HEK293 (cell line): ENCODE results near the gene TMEM120A.

Experiments used
- CTCF ChIA-PET: fragments of 350-600 bp; formaldehyde crosslinking; extraction: SDS; loops from one replicate; lab custom pipeline; 2021; ENCODE audit warnings: antibody characterized with exemption; lab: Yijun Ruan, JAX
- POLR2A ChIA-PET: fragments of 300-600 bp; formaldehyde crosslinking; extraction: SDS; loops from one replicate; lab custom pipeline; 2020; ENCODE audit warnings: antibody characterized with exemption, inconsistent platforms; lab: Yijun Ruan, JAX
- H3K27ac ChIP-seq: fragments of 200-500 bp; sonication (Bioruptor generic); 2 replicates; pipeline ENCODE4 v1.5.1; 2014; ENCODE audit warnings: low read depth, low read length, control low read depth, inconsistent platforms; ENCODE audit errors: extremely low read depth
- H3K36me3 ChIP-seq, 2 experiments: fragments of 200-500 bp in 1 of 2; sonication (Bioruptor generic) in 1 of 2; 1 replicate in 1 of 2; 2 replicates in 1 of 2; pipeline ENCODE4 v1.5.1; 2014 to 2017; ENCODE audit warnings: inconsistent platforms in 2 of 2, low read length in 2 of 2; ENCODE audit not compliant: control insufficient read depth in 2 of 2, insufficient read depth in 1 of 2
- H3K4me1 ChIP-seq: fragments of 200-500 bp; sonication (Bioruptor generic); 2 replicates; pipeline ENCODE4 v1.5.1; 2014; ENCODE audit warnings: mild to moderate bottlenecking, low read length, inconsistent platforms; ENCODE audit not compliant: control insufficient read depth, insufficient read depth
- H3K4me3 ChIP-seq: 2 replicates; pipeline ENCODE4 v1.5.1; 2011; ENCODE audit warnings: low read depth, mild to moderate bottlenecking, control low read depth, low read length, moderate library complexity
- H3K9me3 ChIP-seq: fragments of 200-500 bp; sonication (Bioruptor generic); 2 replicates; pipeline ENCODE4 v1.5.1; 2014; ENCODE audit warnings: low read depth, low read length, inconsistent platforms; ENCODE audit not compliant: control insufficient read depth, insufficient read depth
- GLI2 ChIP-seq: fragments of 450-650 bp; formaldehyde crosslinking; IDR thresholded peaks from 2 replicates; pipeline ENCODE4; 2017; ENCODE audit warnings: missing biosample characterization, missing genetic modification characterization, low read depth, borderline replicate concordance
- GLI4 ChIP-seq: fragments of 450-650 bp; formaldehyde crosslinking; IDR thresholded peaks from 2 replicates; pipeline ENCODE4 v1.5.1; 2016; ENCODE audit warnings: missing biosample characterization, missing genetic modification characterization
- OSR2 ChIP-seq: fragments of 450-650 bp; formaldehyde crosslinking; IDR thresholded peaks from 2 replicates; pipeline ENCODE4 v1.5.1; 2016; ENCODE audit warnings: missing biosample characterization, missing genetic modification characterization
- PATZ1 ChIP-seq: fragments of 450-650 bp; formaldehyde crosslinking; IDR thresholded peaks from 2 replicates; pipeline ENCODE4 v1.5.1; 2016; ENCODE audit warnings: missing biosample characterization, missing genetic modification characterization
- REPIN1 ChIP-seq: fragments of 450-650 bp; formaldehyde crosslinking; IDR thresholded peaks from 2 replicates; pipeline ENCODE4 v1.5.1; 2017; ENCODE audit warnings: missing biosample characterization, missing genetic modification characterization, low read depth
- SCRT2 ChIP-seq: fragments of 450-650 bp; formaldehyde crosslinking; IDR thresholded peaks from 2 replicates; pipeline ENCODE4 v1.5.1; 2016; ENCODE audit warnings: missing biosample characterization, missing genetic modification characterization
- ZIC2 ChIP-seq: fragments of 450-650 bp; formaldehyde crosslinking; IDR thresholded peaks from 2 replicates; pipeline ENCODE4 v1.5.1; 2016; ENCODE audit warnings: missing biosample characterization, missing genetic modification characterization
- ZNF114 ChIP-seq: fragments of 450-650 bp; formaldehyde crosslinking; IDR thresholded peaks from 2 replicates; pipeline ENCODE4 v1.5.0; 2017; ENCODE audit warnings: missing biosample characterization, missing genetic modification characterization
- ZNF24 ChIP-seq: fragments of 450-650 bp; formaldehyde crosslinking; IDR thresholded peaks from 2 replicates; pipeline ENCODE4 v1.5.1; 2016; ENCODE audit warnings: missing biosample characterization, missing genetic modification characterization
- ZNF302 ChIP-seq: fragments of 450-650 bp; formaldehyde crosslinking; IDR thresholded peaks from 2 replicates; pipeline ENCODE4 v1.5.1; 2016; ENCODE audit warnings: missing biosample characterization, missing genetic modification characterization, low read depth
- ZNF350 ChIP-seq: fragments of 450-650 bp; formaldehyde crosslinking; IDR thresholded peaks from 2 replicates; pipeline ENCODE4 v1.5.0; 2017; ENCODE audit warnings: missing biosample characterization, mild to moderate bottlenecking, missing genetic modification characterization
- ZNF394 ChIP-seq: fragments of 450-650 bp; formaldehyde crosslinking; IDR thresholded peaks from 2 replicates; pipeline ENCODE4 v1.5.1; 2016; ENCODE audit warnings: missing biosample characterization, missing genetic modification characterization, mild to moderate bottlenecking, moderate library complexity, borderline replicate concordance
- ZNF549 ChIP-seq: fragments of 450-650 bp; IDR thresholded peaks from 2 replicates; pipeline ENCODE4 v1.5.1; 2018; ENCODE audit warnings: missing biosample characterization, missing genetic modification characterization, mild to moderate bottlenecking, inconsistent platforms, moderate library complexity
- ZNF571 ChIP-seq: fragments of 450-650 bp; formaldehyde crosslinking; IDR thresholded peaks from 2 replicates; pipeline ENCODE4 v1.5.0; 2017; ENCODE audit warnings: missing biosample characterization, missing genetic modification characterization
- ZNF585B ChIP-seq: fragments of 450-650 bp; formaldehyde crosslinking; IDR thresholded peaks from 2 replicates; pipeline ENCODE4 v1.5.1; 2016; ENCODE audit warnings: missing biosample characterization, missing genetic modification characterization
- ZNF623 ChIP-seq: fragments of 450-650 bp; formaldehyde crosslinking; IDR thresholded peaks from 2 replicates; pipeline ENCODE4 v1.5.1; 2016; ENCODE audit warnings: missing biosample characterization, missing genetic modification characterization
- ZNF776 ChIP-seq: fragments of 450-650 bp; formaldehyde crosslinking; IDR thresholded peaks from 2 replicates; pipeline ENCODE4 v1.5.0; 2017; ENCODE audit warnings: missing biosample characterization, missing genetic modification characterization, borderline replicate concordance
- ZNF837 ChIP-seq: fragments of 450-650 bp; formaldehyde crosslinking; IDR thresholded peaks from 2 replicates; pipeline ENCODE4 v1.5.1; 2016; ENCODE audit warnings: missing biosample characterization, missing genetic modification characterization
- TF ChIP-seq, protein P1 (sequence below): fragments of 450-650 bp; formaldehyde crosslinking; IDR thresholded peaks from 2 replicates; pipeline ENCODE4 v1.5.1; 2016; ENCODE audit warnings: missing biosample characterization, missing genetic modification characterization
- TF ChIP-seq, protein P2 (sequence below): fragments of 450-650 bp; formaldehyde crosslinking; IDR thresholded peaks from 2 replicates; pipeline ENCODE4 v1.5.1; 2016; ENCODE audit warnings: missing biosample characterization, missing genetic modification characterization

TMEM120A gene

GRCh38 chr7:75950111-75950681 is 44.2 kb downstream of the TMEM120A start:
- peaks cover 4% of the 10 kb centered on the region in 2 experiments; a peak in 2 of 3 replicates for H3K36me3 ChIP-seq
- no peaks in the 10 kb centered on the region for H3K4me1 ChIP-seq
- H3K4me3 ChIP-seq: no peak overlapping the region
- ChIA-PET POLR2A (interaction anchor here (1.2 kb wide), 1 partner anchor 17 kb away, joined by 3 read pairs; no protein-coding TSS in a partner anchor), CTCF (no interaction called here)
- TF ChIP-seq REPIN1 (tag by site-specific recombination): no peak
- H3K27ac ChIP-seq: no peak overlapping the region
- H3K9me3 ChIP-seq: no peaks in the 10 kb centered on the region

DNA sequence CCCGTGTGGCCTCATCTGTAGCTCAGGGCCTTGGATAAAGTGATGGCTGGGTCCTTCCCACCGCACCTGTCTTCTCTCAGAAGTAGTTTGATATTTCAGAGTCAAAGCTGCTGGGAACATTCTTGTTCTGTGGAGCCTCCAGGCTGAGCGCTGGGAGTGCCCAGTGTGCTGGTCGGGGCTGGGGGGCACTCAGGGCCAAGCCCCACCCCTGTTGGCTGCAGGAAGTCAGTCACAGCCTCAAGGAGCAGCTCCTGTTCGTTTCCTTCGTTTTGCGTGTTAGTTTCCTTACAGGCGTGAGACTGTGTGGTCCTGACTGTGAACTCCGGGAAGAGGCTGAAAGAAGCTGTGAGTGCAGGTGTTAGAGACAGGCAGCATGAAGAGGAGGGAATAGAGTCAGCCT is 46.2 kb downstream of the TMEM120A start:
- POLR2A ChIA-PET: interaction anchor here (1.5 kb wide), 1 partner anchor 33 kb away, joined by 6 read pairs; no protein-coding TSS in a partner anchor
- no peak for TF ChIP-seq OSR2
- TF ChIP-seq ZNF837 (tag by site-specific recombination): no peak
- no peak for TF ChIP-seq PATZ1 (tag by site-specific recombination)
- no peak for TF ChIP-seq ZNF302 (tag by site-specific recombination)
- TF ChIP-seq, protein P1, sequence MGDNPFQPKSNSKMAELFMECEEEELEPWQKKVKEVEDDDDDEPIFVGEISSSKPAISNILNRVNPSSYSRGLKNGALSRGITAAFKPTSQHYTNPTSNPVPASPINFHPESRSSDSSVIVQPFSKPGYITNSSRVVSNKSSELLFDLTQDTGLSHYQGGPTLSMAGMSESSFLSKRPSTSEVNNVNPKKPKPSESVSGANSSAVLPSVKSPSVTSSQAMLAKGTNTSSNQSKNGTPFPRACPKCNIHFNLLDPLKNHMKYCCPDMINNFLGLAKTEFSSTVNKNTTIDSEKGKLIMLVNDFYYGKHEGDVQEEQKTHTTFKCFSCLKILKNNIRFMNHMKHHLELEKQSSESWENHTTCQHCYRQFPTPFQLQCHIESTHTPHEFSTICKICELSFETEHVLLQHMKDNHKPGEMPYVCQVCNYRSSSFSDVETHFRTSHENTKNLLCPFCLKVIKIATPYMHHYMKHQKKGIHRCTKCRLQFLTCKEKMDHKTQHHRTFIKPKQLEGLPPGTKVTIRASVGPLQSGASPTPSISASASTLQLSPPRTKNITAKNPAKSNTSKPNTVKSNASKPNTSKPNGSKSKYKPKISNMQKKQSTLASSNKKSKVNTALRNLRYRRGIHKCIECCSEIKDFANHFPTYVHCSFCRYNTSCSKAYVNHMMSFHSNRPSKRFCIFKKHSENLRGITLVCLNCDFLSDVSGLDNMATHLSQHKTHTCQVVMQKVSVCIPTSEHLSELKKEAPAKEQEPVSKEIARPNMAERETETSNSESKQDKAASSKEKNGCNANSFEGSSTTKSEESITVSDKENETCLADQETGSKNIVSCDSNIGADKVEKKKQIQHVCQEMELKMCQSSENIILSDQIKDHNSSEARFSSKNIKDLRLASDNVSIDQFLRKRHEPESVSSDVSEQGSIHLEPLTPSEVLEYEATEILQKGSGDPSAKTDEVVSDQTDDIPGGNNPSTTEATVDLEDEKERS (tag by site-specific recombination): no peak
- TF ChIP-seq ZNF350 (tag by site-specific recombination): no peak
- no peak for TF ChIP-seq GLI2
- TF ChIP-seq ZNF24: no peak
- TF ChIP-seq, protein P2, sequence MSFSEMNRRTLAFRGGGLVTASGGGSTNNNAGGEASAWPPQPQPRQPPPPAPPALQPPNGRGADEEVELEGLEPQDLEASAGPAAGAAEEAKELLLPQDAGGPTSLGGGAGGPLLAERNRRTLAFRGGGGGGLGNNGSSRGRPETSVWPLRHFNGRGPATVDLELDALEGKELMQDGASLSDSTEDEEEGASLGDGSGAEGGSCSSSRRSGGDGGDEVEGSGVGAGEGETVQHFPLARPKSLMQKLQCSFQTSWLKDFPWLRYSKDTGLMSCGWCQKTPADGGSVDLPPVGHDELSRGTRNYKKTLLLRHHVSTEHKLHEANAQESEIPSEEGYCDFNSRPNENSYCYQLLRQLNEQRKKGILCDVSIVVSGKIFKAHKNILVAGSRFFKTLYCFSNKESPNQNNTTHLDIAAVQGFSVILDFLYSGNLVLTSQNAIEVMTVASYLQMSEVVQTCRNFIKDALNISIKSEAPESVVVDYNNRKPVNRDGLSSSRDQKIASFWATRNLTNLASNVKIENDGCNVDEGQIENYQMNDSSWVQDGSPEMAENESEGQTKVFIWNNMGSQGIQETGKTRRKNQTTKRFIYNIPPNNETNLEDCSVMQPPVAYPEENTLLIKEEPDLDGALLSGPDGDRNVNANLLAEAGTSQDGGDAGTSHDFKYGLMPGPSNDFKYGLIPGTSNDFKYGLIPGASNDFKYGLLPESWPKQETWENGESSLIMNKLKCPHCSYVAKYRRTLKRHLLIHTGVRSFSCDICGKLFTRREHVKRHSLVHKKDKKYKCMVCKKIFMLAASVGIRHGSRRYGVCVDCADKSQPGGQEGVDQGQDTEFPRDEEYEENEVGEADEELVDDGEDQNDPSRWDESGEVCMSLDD (tag by site-specific recombination): no peak
- TF ChIP-seq, all 188 proteins: peak for 0
- H3K27ac ChIP-seq: no peak overlapping the region

DNA sequence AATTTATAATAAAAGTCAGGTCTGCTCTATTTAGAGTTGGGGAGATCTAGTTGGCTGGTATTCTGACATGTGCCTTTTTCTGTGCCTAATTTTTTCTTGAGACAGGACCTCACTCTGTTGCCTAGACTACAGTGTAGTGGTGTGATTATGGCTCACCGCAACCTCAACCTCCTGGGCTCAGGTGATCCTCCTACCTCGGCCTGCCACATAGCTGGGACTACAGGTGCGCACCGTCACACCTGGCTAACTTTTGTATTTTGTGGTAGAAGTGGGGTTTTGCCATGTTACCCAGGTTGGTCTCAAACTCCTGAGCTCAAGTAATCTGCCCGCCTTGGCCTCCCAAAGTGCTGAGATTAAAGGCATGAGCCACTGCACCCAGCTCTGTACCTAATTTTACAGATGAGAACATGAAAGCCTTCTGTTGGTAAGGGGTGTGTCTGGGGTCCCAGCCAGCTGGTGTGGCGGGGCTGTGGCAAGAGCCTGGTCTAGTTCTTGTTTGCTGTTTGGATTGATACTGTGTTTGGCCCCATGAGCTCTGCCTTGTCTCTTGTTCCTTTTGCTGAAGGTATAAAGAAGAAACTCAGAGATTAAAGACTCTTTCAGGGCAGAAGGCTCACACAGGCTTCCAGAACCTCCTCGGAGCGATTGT is 48.1 kb downstream of the TMEM120A start:
- no peak overlapping the region for H3K4me3 ChIP-seq

More for the DNA sequence above, 46.2 kb downstream of the TMEM120A start:
- H3K36me3 ChIP-seq: no peaks in the 10 kb centered on the region
- H3K4me3 ChIP-seq: no peak overlapping the region
- H3K9me3 ChIP-seq: no peaks in the 10 kb centered on the region
- CTCF ChIA-PET: interaction anchor here (0.6 kb wide), 1 partner anchor 1357 kb away, joined by 4 read pairs; no protein-coding TSS in a partner anchor
- H3K4me1 ChIP-seq: no peaks in the 10 kb centered on the region

More for the DNA sequence above, 48.1 kb downstream of the TMEM120A start:
- H3K27ac ChIP-seq: no peak overlapping the region
- ChIA-PET POLR2A (no interaction called here), CTCF (interaction anchor here (0.9 kb wide), 1 partner anchor 10 kb away, joined by 3 read pairs; no protein-coding TSS in a partner anchor)
- TF ChIP-seq ZNF571 (tag by site-specific recombination): no peak
- no peak for TF ChIP-seq ZIC2 (tag by site-specific recombination)
- no peak for TF ChIP-seq ZNF394
- TF ChIP-seq SCRT2 (tag by site-specific recombination): no peak
- TF ChIP-seq ZNF776 (tag by site-specific recombination): no peak
- no peak for TF ChIP-seq ZNF623 (tag by site-specific recombination)
- no peak for TF ChIP-seq ZNF114
- TF ChIP-seq ZNF585B: no peak
- no peak for TF ChIP-seq GLI4 (tag by site-specific recombination)
- no peak for TF ChIP-seq ZNF549 (tag by site-specific recombination)
- H3K9me3 ChIP-seq: no peaks in the 10 kb centered on the region
- no peaks in the 10 kb centered on the region; a peak in 1 of 3 replicates for H3K36me3 ChIP-seq
- no peaks in the 10 kb centered on the region for H3K4me1 ChIP-seq
